GM12891 (cell line): ENCODE data around the gene OFD1.
"Not testable (repeated sequence)": the region's sequence is repeated elsewhere in the genome, so short reads cannot be mapped to it uniquely, and the experiment has no call there.

Source experiments
- DNase-seq: peaks from one replicate; pipeline ENCODE4 v3.0.0; 2011; ENCODE audit warnings: low spot score; ENCODE audit not compliant: insufficient read length
- FAIRE-seq: peaks from 2 replicates; lab custom pipeline; 2011; peaks lifted over from hg19 to GRCh38; lab: Jason Lieb, UNC
- PAX5 ChIP-seq: IDR thresholded peaks from 2 replicates; pipeline ENCODE4 v1.6.1; 2011; ENCODE audit warnings: low read length, moderate library complexity, mild to moderate bottlenecking; ENCODE audit not compliant: insufficient read depth, severe bottlenecking
- POLR2A ChIP-seq: IDR thresholded peaks from 2 replicates; pipeline ENCODE4 v1.6.1; 2011; ENCODE audit warnings: low read depth, low read length, control low read depth
- POLR2AphosphoS5 ChIP-seq: IDR thresholded peaks from 2 replicates; pipeline ENCODE4 v1.6.1; 2011; ENCODE audit warnings: low read depth, low read length, control low read depth
- POU2F2 ChIP-seq: IDR thresholded peaks from 2 replicates; pipeline ENCODE4 v1.6.1; 2011; ENCODE audit warnings: low read depth, mild to moderate bottlenecking, control low read depth, low read length, moderate library complexity
- SPI1 ChIP-seq: IDR thresholded peaks from 2 replicates; pipeline ENCODE4 v1.6.1; 2011; ENCODE audit warnings: low read depth, low read length, control low read depth
- TAF1 ChIP-seq: IDR thresholded peaks from 2 replicates; pipeline ENCODE4 v1.6.1; 2011; ENCODE audit warnings: low read depth, low read length, control low read depth

Gene OFD1

GRCh38 chrX:13721819-13722519 lies 12.6 kb upstream of the OFD1 start:
- TF ChIP-seq PAX5 (no peak), POLR2AphosphoS5 (no peak), SPI1 (no peak), TAF1 (no peak), POU2F2 (no peak), POLR2A (no peak)
- DNase-seq (no peak), FAIRE-seq (no peak)

- not testable (repeated sequence) for DNase-seq, FAIRE-seq
Measured at GRCh38 chrX:13724878-13725277, 9.7 kb upstream of the OFD1 start.

- not testable (repeated sequence) for FAIRE-seq, DNase-seq
Measured at GRCh38 chrX:13726583-13726982, 8.0 kb upstream of the OFD1 start.

- not testable (repeated sequence) for DNase-seq, FAIRE-seq
Measured at GRCh38 chrX:13730523-13730922, 4.0 kb upstream of the OFD1 start.

- no peak for TF ChIP-seq PAX5
- TF ChIP-seq TAF1, result no peak
- TF ChIP-seq POU2F2, result no peak
- peak; percentile 38; the same call in 1 of the 2 replicates for TF ChIP-seq SPI1
- DNase-seq (no peak), FAIRE-seq (no peak)
Measured at GRCh38 chrX:13732246-13733067, 2.1 kb upstream of the OFD1 start.

GRCh38 chrX:13733506-13733905 lies 1.0 kb upstream of the OFD1 start:
- no peak for FAIRE-seq
- TF ChIP-seq TAF1 (no peak), SPI1 (no peak), POU2F2 (no peak), PAX5 (no peak), POLR2AphosphoS5 (no peak), POLR2A (no peak)
- no peak for DNase-seq

- TF ChIP-seq TAF1, result no peak
- no peak for TF ChIP-seq POLR2AphosphoS5
- TF ChIP-seq SPI1, result no peak
- TF ChIP-seq PAX5, result no peak
- TF ChIP-seq POU2F2, result no peak
- no peak for TF ChIP-seq POLR2A
- DNase-seq (no peak), FAIRE-seq (peak; percentile 9)
Measured at GRCh38 chrX:13741695-13742094, 7.1 kb downstream of the OFD1 start.

GRCh38 chrX:13742397-13743176 lies 8.0 kb downstream of the OFD1 start:
- no peak for TF ChIP-seq PAX5
- TF ChIP-seq POU2F2, result 0 out of 2 replicates have a peak, but pooled peaks have one; percentile 60
- peak; percentile 8 for DNase-seq
- FAIRE-seq, result peak; percentile 98

GRCh38 chrX:13747836-13748235 lies 13.3 kb downstream of the OFD1 start:
- FAIRE-seq, result no peak
- DNase-seq, result no peak
- TF ChIP-seq PAX5 (no peak), POLR2AphosphoS5 (no peak), POLR2A (no peak), TAF1 (no peak), POU2F2 (no peak), SPI1 (no peak)

GRCh38 chrX:13748486-13748885 lies 13.9 kb downstream of the OFD1 start:
- DNase-seq, result no peak
- no peak for FAIRE-seq
- TF ChIP-seq POU2F2, result no peak
- TF ChIP-seq PAX5, result no peak
- TF ChIP-seq SPI1, result no peak
- TF ChIP-seq POLR2AphosphoS5, result no peak
- TF ChIP-seq TAF1, result no peak
